HG02759 (cell line): ENCODE results near the gene RHBDD1.

Experiments
- ATAC-seq: cut with Tn5 transposase; IDR thresholded peaks from one replicate; pipeline ENCODE4 v1.9.1; 2021; ENCODE audit warnings: mild to moderate bottlenecking, moderate library complexity; ENCODE audit not compliant: unreplicated experiment

Gene RHBDD1, protein sequence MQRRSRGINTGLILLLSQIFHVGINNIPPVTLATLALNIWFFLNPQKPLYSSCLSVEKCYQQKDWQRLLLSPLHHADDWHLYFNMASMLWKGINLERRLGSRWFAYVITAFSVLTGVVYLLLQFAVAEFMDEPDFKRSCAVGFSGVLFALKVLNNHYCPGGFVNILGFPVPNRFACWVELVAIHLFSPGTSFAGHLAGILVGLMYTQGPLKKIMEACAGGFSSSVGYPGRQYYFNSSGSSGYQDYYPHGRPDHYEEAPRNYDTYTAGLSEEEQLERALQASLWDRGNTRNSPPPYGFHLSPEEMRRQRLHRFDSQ

GRCh38 chr2:226835796-226836547 is at the start of gene RHBDD1:
TSS of gene RHBDD1 (plus strand) at chr2:226836054. CDS start at chr2:226864694, 28,640 bp downstream.
- peak; percentile 89 for ATAC-seq

DNA sequence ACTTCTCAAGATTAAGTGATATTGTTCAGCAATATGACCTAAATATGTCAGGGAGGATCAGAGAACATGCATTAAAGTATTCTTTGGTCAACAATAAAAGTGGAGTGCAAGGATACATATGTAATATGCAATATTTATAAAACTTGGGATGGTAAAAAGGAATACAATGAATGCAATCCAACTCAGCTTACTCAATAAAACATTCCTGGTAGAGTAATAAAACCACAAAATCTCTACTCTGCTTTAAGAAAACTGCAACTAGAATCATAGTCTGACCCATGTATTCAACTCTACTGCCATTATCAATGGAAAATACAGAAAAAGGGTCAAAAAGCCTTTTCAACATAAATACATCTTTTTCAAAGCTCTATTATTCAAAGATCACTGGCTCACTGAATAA is 47.8 kb upstream of the RHBDD1 start:
- ATAC-seq = no peak

- no peak for ATAC-seq
Measured at GRCh38 chr2:226788881-226789490, 46.9 kb upstream of the RHBDD1 start.

DNA sequence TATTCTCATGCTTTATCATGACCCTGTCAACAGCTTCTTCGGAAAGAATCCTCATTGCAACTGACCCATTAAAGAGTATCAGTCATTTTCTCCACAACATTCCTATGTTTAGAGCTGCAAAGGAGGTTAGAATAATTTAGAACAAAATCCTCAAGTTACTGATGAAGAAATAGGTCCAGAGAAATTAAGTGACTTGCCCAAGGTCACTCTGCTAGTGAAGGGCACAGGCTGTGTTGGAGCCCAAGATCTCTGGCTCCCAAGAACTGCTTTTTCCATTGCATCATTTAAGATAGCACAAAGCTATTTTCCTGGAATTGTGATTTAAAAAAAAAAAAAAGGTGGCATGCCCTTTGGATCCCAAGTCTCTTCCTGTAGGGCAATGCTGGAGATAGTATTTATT is 45.8 kb upstream of the RHBDD1 start:
- no peak for ATAC-seq

DNA sequence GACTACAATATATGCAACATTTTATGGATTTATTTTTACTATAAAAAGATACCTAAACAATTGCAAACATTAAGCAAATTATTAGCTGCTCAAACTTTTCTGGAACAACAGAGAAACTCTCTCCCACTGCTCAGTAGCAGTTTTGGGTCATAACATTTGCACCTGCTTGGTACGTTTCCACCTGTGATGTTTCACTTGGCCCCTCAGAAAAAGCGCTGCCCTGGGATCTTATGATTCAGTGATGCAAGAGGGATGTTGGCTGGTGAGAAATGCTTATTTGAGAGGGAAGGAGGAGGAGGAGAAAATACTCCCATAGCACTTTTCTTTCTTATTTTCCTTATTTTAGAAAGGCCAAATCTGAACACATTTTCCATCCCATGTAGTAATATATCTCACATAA is 45.4 kb upstream of the RHBDD1 start:
- no peak for ATAC-seq

- ATAC-seq = peak; percentile 55
Measured at GRCh38 chr2:226791056-226791486, 44.8 kb upstream of the RHBDD1 start.

GRCh38 chr2:226791487-226792081 is 44.3 kb upstream of the RHBDD1 start:
- peak; percentile 98 for ATAC-seq

DNA sequence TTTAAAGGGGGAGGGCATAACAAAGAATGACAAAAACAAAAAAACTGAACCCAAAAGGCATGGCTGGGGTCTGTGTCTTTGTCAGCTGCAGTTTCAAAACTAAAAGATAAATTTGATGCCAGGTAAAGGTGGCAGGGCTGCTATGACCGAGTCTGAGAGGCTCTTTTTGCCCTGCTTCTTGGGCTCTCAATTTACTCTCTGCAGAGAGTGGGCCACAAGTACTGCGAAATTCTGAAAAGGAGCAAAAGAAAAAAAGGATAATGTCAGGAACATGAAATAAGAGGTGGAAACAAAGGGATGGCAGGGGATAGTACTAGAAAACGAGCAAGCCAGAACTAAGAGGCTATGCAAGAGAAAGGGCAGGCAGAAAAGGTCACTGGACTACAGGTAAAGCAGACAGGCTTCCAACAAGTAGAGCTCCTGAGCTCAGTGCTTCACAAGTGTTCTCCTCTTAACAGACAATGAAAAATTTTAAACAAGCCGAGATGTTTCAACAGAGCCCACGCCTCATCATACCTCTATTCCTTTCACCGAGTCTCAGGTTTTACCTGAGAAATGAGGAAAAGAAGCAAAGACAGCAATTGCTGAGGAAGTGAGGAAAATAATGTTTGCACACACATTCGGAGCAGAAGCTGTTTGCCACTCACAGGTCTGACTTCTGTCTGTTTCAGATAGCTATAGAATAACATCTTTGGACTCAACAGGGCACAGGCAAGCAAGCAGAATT is 43.5 kb upstream of the RHBDD1 start:
- no peak for ATAC-seq

DNA sequence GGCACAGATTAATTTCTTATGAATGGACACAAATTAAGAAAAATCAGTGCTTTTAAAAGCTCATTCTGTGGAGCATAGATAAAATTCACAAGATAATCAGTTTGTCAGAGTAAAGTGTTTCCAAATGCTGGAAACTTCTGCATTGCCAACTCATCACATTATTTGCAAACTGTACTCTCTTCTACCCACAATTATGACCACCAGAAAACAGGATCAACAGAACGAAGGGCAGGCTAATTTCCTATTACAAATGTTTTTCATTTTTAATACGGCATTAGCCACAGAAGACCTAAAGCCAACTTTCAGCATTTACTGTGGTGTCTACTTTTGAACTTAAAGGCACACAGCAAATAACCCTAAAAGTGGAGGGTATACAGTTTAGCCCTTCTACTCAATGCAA is 42.2 kb upstream of the RHBDD1 start:
- no peak for ATAC-seq

GRCh38 chr2:226794196-226794661 is 41.6 kb upstream of the RHBDD1 start:
- ATAC-seq = no peak

DNA sequence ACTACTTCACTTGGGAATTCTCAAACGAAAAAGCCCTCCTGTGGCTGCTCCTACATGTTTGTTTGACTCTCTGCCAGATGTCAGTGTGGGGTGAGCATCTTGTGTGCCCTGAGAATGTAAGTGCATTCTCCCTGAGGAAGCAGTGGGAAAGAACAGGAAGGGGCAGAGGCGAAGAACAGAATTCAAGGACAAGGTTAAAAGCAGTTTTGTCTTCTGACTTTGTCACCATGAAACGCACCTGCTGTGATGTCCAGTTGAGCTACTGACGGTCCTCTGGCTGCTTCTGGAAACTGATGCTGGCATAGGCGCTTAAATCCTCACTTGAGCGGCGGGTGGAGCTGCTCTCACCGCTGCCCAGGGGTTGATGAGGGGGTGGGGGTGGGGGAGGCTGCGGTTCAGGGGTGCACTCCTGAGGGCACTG is 41.1 kb upstream of the RHBDD1 start:
- no peak for ATAC-seq

DNA sequence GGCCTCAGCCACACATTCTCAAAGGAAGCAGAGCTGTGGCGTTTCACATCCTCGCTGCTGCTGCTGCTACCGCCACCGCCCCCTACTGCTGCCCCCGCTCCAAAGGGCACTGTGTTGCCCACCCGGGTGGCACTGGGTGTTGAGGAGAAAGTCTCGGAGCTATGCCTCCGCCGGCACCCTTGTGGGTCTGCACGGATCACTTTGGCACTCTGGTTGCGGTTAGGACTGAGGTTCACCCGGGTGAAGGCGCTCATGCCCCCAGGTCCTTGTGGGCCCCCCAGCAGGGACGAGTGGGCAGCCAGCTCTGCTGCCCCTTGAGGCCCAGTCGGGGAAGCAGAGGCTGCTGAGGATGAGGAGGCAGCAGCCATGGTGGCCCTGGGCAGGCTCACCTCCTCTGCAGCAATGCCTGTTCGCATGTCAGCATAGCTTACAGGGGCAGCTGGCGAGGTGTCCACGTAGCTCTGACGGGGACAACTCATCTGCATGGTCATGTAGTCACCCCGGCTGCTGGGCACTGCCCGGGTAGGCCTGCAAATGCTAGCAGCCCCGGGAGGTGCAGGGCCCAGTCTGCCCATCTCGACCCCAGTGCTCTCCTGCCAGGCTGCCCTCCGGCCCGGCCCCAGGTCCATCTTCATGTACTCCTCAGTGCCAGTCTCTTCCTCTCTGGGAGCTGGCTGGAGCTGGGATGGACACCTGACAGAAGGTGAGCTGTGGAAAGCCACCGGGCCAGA is 40.4 kb upstream of the RHBDD1 start:
- ATAC-seq = no peak

GRCh38 chr2:226796012-226796839 is 39.6 kb upstream of the RHBDD1 start:
- ATAC-seq = no peak

DNA sequence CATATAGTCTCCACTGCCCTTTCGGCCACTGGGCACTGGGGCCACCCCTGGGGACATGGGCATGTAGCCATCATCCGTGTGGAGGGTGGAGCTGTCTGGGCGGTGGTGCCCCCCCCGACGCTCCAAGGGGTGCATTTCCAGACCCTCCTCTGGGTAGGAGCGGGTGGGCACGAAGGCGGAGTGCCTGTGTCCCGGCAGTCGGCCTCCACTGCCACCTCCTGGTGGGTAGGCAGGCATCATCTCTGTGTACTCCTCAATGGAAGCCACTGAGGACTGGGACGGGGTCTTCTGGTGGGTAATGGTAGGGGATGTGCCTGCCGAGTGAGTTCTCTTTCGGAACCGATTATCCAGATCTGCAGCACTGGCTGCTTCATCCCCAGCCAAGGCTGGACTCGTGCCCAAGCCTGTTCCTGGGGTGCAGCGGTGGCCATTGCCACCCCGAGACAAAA is 39.0 kb upstream of the RHBDD1 start:
- ATAC-seq = no peak

DNA sequence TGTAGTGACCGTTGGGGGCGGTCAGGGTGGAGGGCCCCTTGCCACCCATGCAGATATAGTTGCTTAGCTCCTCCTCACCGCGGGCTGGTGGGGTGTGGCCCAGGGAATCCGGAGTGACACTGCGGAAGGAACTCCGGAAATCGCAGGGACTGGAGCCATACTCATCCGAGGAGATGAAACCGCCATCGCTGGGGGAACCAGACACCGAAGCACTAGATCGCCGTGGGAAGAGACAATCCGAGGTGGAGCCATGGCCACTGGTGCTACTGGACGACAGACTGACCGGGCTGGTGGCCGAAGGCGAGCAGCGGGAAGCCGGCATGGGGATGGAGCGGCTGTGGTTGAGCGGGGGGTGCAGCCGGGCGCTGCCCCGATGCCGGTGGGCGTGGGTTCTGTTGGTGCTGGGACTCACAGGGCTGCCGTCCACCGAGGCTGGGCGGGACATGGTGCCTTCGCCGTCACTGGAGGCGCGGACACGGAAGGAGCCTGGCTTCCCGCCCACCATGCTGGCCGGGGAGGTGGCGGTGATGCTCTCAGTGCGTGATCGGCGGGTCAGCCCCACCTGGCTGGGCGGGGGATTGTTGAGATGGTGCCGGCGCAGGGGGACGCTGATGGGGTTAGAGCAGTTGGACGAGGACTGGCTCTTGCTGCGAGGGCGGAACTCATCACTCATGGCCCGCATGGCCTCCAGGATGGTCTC is 38.4 kb upstream of the RHBDD1 start:
- ATAC-seq = no peak

- no peak for ATAC-seq
Measured at GRCh38 chr2:226797989-226798421, 37.8 kb upstream of the RHBDD1 start.

- ATAC-seq = peak; percentile 24
Measured at GRCh38 chr2:226798422-226799210, 37.2 kb upstream of the RHBDD1 start.
